Loucy (cell line): ENCODE measurements around the gene GATD1.
"Not testable (repeated sequence)": the region's sequence is repeated elsewhere in the genome, so short reads cannot be mapped to it uniquely, and the experiment has no call there.

Experiments
- H2AFZ ChIP-seq: fragments of 200-600 bp; sonication (generic); 2 replicates; pipeline ENCODE4 v1.6.0; 2016; ENCODE audit warnings: antibody characterized with exemption, mild to moderate bottlenecking, low read length, moderate library complexity
- H3F3A ChIP-seq: fragments of 200-600 bp; 2 replicates; pipeline ENCODE4 v1.6.0; 2016; ENCODE audit warnings: antibody characterized with exemption, low read depth, mild to moderate bottlenecking
- H3K27me3 ChIP-seq: fragments of 200-600 bp; sonication (generic); 2 replicates; pipeline ENCODE4 v1.6.1; 2014; ENCODE audit warnings: low read length, mild to moderate bottlenecking; ENCODE audit not compliant: insufficient read depth, poor library complexity, severe bottlenecking
- H3K36me3 ChIP-seq: fragments of 200-600 bp; sonication (generic); 2 replicates; pipeline ENCODE4 v1.6.1; 2016; ENCODE audit warnings: low read length; ENCODE audit not compliant: insufficient read depth
- H3K4me1 ChIP-seq: fragments of 200-600 bp; sonication (generic); 2 replicates; pipeline ENCODE4 v1.5.1; 2014; ENCODE audit warnings: low read length, mild to moderate bottlenecking; ENCODE audit not compliant: insufficient read depth, poor library complexity, severe bottlenecking
- H3K4me2 ChIP-seq: fragments of 200-600 bp; sonication (generic); 2 replicates; pipeline ENCODE4 v1.6.0; 2014; ENCODE audit warnings: antibody characterized with exemption, low read length, low read depth, mild to moderate bottlenecking; ENCODE audit not compliant: poor library complexity, severe bottlenecking
- H3K4me3 ChIP-seq: fragments of 200-600 bp; sonication (generic); 2 replicates; pipeline ENCODE4 v1.5.1; 2014; ENCODE audit warnings: low read length, mild to moderate bottlenecking, mixed read lengths; ENCODE audit not compliant: poor library complexity, severe bottlenecking
- H3K79me2 ChIP-seq: fragments of 200-600 bp; sonication (generic); 2 replicates; pipeline ENCODE4 v1.6.1; 2014; ENCODE audit warnings: low read length; ENCODE audit not compliant: insufficient read depth
- H3K9ac ChIP-seq: fragments of 200-600 bp; sonication (generic); 2 replicates; pipeline ENCODE4 v1.6.0; 2014; ENCODE audit warnings: mild to moderate bottlenecking, low read depth, low read length, moderate library complexity; ENCODE audit not compliant: poor library complexity, severe bottlenecking
- H3K9me2 ChIP-seq: fragments of 200-600 bp; sonication (generic); replicated peaks from 2 replicates; pipeline ENCODE4 v1.6.1; 2016; ENCODE audit warnings: low read depth, low read length, mixed read lengths
- H3K9me3 ChIP-seq: fragments of 200-600 bp; sonication (generic); 2 replicates; pipeline ENCODE4 v1.6.1; 2014; ENCODE audit warnings: mild to moderate bottlenecking, antibody characterized with exemption, low read length, low read depth; ENCODE audit not compliant: insufficient read depth
- H4K20me1 ChIP-seq: fragments of 200-600 bp; sonication (generic); 2 replicates; pipeline ENCODE4 v1.6.0; 2014; ENCODE audit warnings: antibody characterized with exemption, low read length, mild to moderate bottlenecking; ENCODE audit not compliant: insufficient read depth, poor library complexity, severe bottlenecking
- EZH2phosphoT487 ChIP-seq: fragments of 200-600 bp; IDR thresholded peaks from 2 replicates; pipeline ENCODE4 v1.6.1; 2018; ENCODE audit warnings: antibody characterized with exemption, mild to moderate bottlenecking, moderate library complexity, borderline replicate concordance
- TF ChIP-seq, protein P1 (sequence below): fragments of 200-600 bp; sonication (generic); conservative IDR thresholded peaks from 2 replicates; pipeline ENCODE4 v1.5.1; 2014; ENCODE audit warnings: mild to moderate bottlenecking, antibody characterized with exemption, low read length

The GATD1 gene

DNA sequence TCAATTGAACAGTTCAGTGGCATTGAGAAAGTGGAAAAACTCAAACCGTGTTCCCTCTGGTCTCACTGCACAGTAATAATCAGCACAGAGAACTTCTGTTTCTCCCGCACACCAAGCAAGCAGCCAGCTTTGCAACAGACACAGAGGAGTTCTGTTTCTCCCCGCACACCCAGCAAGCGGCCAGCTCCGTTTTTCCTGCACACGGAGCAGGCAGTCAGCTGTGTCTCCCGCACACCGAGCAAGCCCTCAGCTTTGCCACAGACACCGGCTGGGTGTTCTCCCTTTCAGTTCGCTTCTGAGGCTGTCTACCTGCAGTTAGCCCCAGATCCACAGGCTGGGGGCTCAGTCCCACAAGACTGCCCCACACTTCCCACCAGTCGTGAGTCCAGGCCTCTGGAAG, 39.9 kb downstream of the GATD1 start:
- no peaks in the 10 kb centered on the region for H3K9me3 ChIP-seq
- H3F3A ChIP-seq: no peaks in the 10 kb centered on the region
- no peaks in the 10 kb centered on the region for H3K4me1 ChIP-seq
- no peak overlapping the region for H3K4me2 ChIP-seq
- no peaks in the 10 kb centered on the region for H3K79me2 ChIP-seq
- no peaks in the 10 kb centered on the region for H3K9me2 ChIP-seq
- no peak overlapping the region for H3K9ac ChIP-seq
- no peaks in the 10 kb centered on the region for H4K20me1 ChIP-seq
- H3K4me3 ChIP-seq: no peak overlapping the region
- no peaks in the 10 kb centered on the region for H3K27me3 ChIP-seq
- H3K36me3 ChIP-seq: no peaks in the 10 kb centered on the region
- H2AFZ ChIP-seq: peak overlapping the region; percentile 60; the same call in 1 of the 2 replicates
- TF ChIP-seq, protein P1, sequence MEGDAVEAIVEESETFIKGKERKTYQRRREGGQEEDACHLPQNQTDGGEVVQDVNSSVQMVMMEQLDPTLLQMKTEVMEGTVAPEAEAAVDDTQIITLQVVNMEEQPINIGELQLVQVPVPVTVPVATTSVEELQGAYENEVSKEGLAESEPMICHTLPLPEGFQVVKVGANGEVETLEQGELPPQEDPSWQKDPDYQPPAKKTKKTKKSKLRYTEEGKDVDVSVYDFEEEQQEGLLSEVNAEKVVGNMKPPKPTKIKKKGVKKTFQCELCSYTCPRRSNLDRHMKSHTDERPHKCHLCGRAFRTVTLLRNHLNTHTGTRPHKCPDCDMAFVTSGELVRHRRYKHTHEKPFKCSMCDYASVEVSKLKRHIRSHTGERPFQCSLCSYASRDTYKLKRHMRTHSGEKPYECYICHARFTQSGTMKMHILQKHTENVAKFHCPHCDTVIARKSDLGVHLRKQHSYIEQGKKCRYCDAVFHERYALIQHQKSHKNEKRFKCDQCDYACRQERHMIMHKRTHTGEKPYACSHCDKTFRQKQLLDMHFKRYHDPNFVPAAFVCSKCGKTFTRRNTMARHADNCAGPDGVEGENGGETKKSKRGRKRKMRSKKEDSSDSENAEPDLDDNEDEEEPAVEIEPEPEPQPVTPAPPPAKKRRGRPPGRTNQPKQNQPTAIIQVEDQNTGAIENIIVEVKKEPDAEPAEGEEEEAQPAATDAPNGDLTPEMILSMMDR: no peak
- no peak for TF ChIP-seq EZH2phosphoT487

- H3K4me1 ChIP-seq, H4K20me1 ChIP-seq, H3K4me2 ChIP-seq, H3K4me3 ChIP-seq, H3F3A ChIP-seq, H3K9me2 ChIP-seq, H3K9ac ChIP-seq, H3K9me3 ChIP-seq, H2AFZ ChIP-seq, H3K79me2 ChIP-seq, H3K27me3 ChIP-seq, H3K36me3 ChIP-seq: not testable (repeated sequence)
Observed at GRCh38 chr11:734541-734940, 42.7 kb downstream of the GATD1 start.

- Histone ChIP-seq H3K79me2 (no peaks in the 10 kb centered on the region), H3K9me3 (no peaks in the 10 kb centered on the region), H3K4me3 (no peak overlapping the region), H4K20me1 (no peaks in the 10 kb centered on the region), H3K4me2 (no peak overlapping the region), H3K4me1 (no peaks in the 10 kb centered on the region), H3K27me3 (no peaks in the 10 kb centered on the region), H3F3A (no peaks in the 10 kb centered on the region), H3K9ac (no peak overlapping the region), H3K36me3 (no peaks in the 10 kb centered on the region), H2AFZ (no peak overlapping the region), H3K9me2 (no peaks in the 10 kb centered on the region)
- no peak for TF ChIP-seq EZH2phosphoT487
- TF ChIP-seq, protein P1: no peak
Observed at GRCh38 chr11:733072-733471, 44.2 kb downstream of the GATD1 start.

DNA sequence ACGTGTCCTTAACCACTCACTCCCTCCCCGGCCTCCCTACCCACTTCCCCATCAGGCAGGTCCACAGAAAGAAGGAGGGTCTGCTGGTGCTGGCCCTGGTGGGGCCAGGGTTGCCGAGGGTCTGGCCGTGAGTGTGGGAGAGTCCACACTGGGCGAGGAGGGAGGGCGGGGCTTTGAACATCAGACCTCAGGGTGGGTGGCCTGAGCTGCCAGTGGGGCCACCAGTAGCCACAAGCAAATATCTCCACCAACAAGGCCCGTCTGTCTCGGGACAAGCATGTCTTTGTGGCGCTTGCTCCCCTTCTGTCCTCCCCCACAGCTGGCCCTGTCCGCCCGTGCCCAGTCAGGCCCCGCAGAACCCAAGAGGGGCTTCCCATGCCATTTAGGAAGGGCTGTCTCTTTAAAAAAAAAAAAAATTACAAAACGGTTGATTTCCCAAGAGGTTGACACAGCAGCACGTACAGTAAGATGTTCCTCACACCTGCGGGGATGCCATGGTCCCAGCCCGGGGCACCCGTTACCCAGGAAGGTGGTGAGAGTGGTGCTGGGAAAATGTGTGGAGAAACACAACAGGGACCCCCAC, 47.7 kb downstream of the GATD1 start:
- Histone ChIP-seq H3K4me1 (no peaks in the 10 kb centered on the region), H3K4me2 (no peak overlapping the region), H3K9me2 (no peaks in the 10 kb centered on the region), H3K4me3 (no peak overlapping the region), H3K79me2 (no peaks in the 10 kb centered on the region), H3K9ac (no peak overlapping the region), H4K20me1 (no peaks in the 10 kb centered on the region), H2AFZ (peak overlapping the region; percentile 19; the same call in 1 of the 2 replicates), H3K27me3 (no peaks in the 10 kb centered on the region), H3K9me3 (no peaks in the 10 kb centered on the region), H3K36me3 (no peaks in the 10 kb centered on the region), H3F3A (no peaks in the 10 kb centered on the region)
- TF ChIP-seq, protein P1: no peak
- TF ChIP-seq EZH2phosphoT487: no peak
